ENCODE results near the gene HSP90B1.

The HSP90B1 gene

GRCh38 chr12:103978384-103978982 is 48.3 kb downstream of the HSP90B1 start:
- TF ChIP-seq CTCF (IDR thresholded peaks at IDR 0.05; ENCODE audit: low read depth, low read length) = no peak
- in situ Hi-C loops (cut with HindIII; ENCODE audit: low sequenced_read_pairs) = no loop called here
- no peak overlapping the region for H3K4me3 ChIP-seq (ENCODE audit: low read depth, low read length)
- no peak for DNase-seq (ENCODE audit: low read depth, low spot score)

GRCh38 chr12:103986829-103987228 is 56.6 kb downstream of the HSP90B1 start:
- in situ Hi-C loops (cut with HindIII; ENCODE audit: low sequenced_read_pairs) = no loop called here
- H3K4me3 ChIP-seq (ENCODE audit: low read depth, low read length) = no peak overlapping the region
- peak; percentile 73 for DNase-seq (ENCODE audit: low read depth, low spot score)
- TF ChIP-seq CTCF (IDR thresholded peaks at IDR 0.05; ENCODE audit: low read depth, low read length) = no peak

GRCh38 chr12:103994235-103994634 is 64.0 kb downstream of the HSP90B1 start:
- no peak overlapping the region for H3K4me3 ChIP-seq (ENCODE audit: low read depth, low read length)
- DNase-seq (ENCODE audit: low read depth, low spot score) = no peak
- TF ChIP-seq CTCF (IDR thresholded peaks at IDR 0.05; ENCODE audit: low read depth, low read length) = no peak
- in situ Hi-C loops (cut with HindIII; ENCODE audit: low sequenced_read_pairs) = no loop called here

- no peak for DNase-seq (ENCODE audit: low read depth, low spot score)
- in situ Hi-C loops (cut with HindIII; ENCODE audit: low sequenced_read_pairs) = no loop called here
- no peak for TF ChIP-seq CTCF (IDR thresholded peaks at IDR 0.05; ENCODE audit: low read depth, low read length)
- no peak overlapping the region for H3K4me3 ChIP-seq (ENCODE audit: low read depth, low read length)
Observed at GRCh38 chr12:103996595-103996994, 66.4 kb downstream of the HSP90B1 start.

GRCh38 chr12:103997286-103997900 is 67.2 kb downstream of the HSP90B1 start:
- DNase-seq (ENCODE audit: low read depth, low spot score) = no peak
- in situ Hi-C loops (cut with HindIII; ENCODE audit: low sequenced_read_pairs) = no loop called here
- H3K4me3 ChIP-seq (ENCODE audit: low read depth, low read length) = no peak overlapping the region
- no peak for TF ChIP-seq CTCF (IDR thresholded peaks at IDR 0.05; ENCODE audit: low read depth, low read length)
